ENCODE data around the gene KCNJ12.
"Not testable (repeated sequence)": the region's sequence is repeated elsewhere in the genome, so short reads cannot be mapped to it uniquely, and the experiment has no call there.

KCNJ12 gene

DNA sequence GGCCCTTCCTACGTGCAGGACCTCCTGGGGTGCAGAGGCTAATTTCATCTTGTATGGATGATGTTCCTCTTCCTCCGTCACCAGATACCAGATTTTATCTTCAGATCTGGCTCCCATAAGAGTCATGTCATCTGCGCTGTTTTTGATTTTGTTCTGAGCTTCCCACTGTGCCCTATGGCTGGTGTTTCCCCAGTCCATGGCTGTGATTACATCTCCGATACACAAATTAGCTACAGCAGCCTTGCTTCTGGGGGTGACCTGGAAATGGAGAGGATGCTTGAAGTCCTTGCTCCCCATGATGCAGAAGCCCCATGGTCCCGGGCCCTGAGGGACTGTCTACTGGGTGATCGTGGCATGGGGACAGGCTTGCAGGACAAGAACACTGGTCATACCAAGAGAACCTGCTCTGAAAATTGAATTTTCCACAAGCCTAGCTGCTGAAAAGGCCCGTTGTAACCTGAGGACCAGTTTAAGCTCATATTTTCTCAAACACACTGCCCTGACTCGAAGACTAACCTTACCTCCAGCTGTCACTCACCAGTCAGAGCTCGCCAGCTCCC is 69.0 kb downstream of the KCNJ12 start:
- DNase-seq (ENCODE audit: low read depth): no peak
- TF ChIP-seq, protein P1, sequence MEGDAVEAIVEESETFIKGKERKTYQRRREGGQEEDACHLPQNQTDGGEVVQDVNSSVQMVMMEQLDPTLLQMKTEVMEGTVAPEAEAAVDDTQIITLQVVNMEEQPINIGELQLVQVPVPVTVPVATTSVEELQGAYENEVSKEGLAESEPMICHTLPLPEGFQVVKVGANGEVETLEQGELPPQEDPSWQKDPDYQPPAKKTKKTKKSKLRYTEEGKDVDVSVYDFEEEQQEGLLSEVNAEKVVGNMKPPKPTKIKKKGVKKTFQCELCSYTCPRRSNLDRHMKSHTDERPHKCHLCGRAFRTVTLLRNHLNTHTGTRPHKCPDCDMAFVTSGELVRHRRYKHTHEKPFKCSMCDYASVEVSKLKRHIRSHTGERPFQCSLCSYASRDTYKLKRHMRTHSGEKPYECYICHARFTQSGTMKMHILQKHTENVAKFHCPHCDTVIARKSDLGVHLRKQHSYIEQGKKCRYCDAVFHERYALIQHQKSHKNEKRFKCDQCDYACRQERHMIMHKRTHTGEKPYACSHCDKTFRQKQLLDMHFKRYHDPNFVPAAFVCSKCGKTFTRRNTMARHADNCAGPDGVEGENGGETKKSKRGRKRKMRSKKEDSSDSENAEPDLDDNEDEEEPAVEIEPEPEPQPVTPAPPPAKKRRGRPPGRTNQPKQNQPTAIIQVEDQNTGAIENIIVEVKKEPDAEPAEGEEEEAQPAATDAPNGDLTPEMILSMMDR (conservative IDR thresholded peaks at IDR 0.05; ENCODE audit: low read depth, low read length): no peak
- H3K4me3 ChIP-seq (ENCODE audit: low read length): no peak overlapping the region

DNA sequence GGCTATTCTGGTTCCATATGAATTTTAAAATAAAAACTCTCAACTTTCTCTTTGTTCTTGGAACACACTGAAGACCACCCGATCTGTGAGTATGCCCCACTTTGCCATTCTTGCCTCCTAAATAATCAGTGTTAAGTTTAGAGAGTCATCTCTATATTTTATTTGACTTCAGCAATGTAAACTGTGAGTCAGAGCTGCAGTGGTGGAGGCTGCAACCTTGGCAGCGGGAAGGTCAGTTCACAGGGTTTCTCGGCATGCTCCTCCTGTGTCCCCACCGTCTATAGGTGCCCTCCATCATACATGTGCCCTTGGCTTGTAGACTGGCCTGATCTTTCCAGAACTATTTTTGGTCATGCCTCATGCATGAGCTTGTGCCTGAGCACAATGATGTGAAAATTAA is 71.4 kb downstream of the KCNJ12 start:
- H3K4me3 ChIP-seq (ENCODE audit: low read length); DNase-seq (ENCODE audit: low read depth): not testable (repeated sequence)

DNA sequence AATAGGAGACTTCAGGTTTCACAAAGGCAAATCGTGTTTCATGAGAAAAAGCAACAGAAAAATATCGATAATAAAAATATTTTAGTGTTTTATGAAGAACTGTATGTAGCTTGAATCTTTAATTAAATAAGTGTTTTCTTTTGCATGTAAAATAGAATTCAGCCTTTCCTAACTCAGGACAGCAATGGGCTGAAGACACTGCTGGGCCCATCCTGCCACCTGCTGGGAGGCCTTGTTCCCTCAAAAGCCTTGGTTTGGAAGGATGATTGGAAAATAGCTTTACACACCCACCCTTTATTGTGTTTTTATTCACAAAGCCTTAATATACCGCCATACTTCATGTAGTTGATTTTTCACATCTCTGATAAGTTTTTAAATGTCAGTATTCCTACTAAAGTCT is 73.7 kb downstream of the KCNJ12 start:
- not testable (repeated sequence) for DNase-seq (ENCODE audit: low read depth); H3K4me3 ChIP-seq (ENCODE audit: low read length)
- TF ChIP-seq, protein P1 (conservative IDR thresholded peaks at IDR 0.05; ENCODE audit: low read depth, low read length): peak; percentile 17

DNA sequence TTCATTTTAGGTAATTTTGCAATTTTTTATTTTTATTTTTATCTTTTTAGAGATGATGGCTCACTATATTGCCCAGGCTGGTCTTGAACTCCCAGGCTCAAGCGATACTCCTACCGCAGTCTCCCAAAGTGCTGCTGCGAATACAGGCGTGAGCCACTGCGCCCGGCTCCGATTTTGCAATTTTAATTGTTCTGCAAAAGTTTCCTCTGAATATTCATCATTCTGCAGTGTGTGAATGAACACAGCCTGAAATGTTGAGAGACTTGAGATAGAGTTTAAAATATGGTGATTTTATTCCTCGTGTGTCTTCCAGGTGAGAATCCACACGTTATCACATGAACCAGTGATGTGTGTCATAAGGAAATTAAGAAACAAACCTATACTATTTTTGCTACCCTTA is 75.8 kb downstream of the KCNJ12 start:
- no peak overlapping the region for H3K4me3 ChIP-seq (ENCODE audit: low read length)
- DNase-seq (ENCODE audit: low read depth): no peak
- TF ChIP-seq, protein P1 (conservative IDR thresholded peaks at IDR 0.05; ENCODE audit: low read depth, low read length): no peak

DNA sequence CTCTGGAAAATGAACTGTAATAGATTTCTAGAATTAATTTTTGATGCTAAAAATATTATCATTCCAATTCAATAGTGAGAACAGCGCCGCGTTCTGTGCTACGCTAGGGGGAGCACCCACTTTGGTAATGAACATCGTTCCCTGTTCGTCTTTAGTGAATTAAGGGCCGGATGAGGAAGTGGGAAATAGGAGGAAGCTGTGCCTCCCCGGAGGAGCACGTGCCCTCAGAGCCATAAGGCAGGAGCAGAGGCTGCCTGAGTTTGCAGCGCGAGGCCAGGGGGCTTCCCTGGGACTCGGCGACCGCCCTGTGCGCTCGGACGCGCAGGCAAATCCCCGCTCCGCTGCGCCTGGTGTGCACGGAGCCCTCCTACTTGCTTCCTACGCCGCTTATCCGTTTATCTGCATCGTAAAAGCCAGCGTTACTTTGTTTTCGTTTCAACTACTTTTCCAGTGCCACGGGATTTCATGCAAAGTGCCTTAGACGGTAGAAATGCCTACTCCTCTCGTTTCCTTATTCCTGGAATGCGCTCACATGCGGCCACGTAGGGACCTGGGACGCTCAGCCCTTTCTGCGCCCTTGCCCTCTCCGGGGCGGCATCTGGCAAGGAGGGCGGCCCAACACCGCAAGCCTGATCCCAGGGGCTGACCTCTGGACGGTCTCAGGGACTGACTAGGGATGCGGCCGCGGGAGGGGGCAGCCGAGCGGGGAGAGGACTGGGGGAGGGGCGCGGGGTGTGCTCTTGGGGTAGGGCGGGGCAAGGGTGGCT is 76.4 kb downstream of the KCNJ12 start:
- H3K4me3 ChIP-seq (ENCODE audit: low read length): peak overlapping the region; percentile 24
- TF ChIP-seq, protein P1 (conservative IDR thresholded peaks at IDR 0.05; ENCODE audit: low read depth, low read length): peak; percentile 76
- peak; percentile 17 for DNase-seq (ENCODE audit: low read depth)

DNA sequence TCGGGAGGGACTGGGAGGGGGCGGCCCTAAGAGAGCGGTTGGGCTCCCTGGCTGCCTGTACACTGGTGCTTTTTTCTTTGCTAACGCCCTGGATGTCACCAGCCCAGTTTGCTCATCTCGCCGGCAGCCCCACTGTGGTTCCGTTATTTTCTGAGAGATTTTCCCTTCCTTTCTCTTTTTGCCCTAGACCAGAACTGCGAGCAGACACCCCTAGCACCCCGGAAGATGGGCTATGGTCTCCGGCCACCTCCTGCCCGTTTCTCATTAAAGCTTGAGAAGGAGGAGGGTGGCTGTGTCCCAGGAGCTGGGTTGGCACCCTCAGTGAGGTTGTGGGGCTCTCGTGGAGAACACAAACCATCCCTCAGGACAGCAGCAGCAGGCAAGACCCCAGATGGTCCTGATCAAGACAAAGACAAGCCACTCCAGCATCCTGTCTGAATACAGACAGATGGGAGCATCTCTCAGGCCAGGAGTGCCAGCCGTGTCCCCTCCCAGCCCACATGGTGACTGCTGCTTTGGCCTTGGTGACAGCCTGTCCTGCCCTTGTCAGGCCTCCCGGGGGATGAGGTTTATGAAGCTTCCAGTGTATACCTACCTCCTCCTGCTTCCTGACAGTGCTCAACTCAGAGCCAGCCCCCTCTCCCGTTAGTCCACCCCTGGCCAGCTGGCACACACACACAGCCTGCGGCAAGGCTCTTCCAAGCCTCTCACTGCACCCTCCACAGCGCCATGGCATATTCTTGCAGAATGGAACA is 77.2 kb downstream of the KCNJ12 start:
- H3K4me3 ChIP-seq (ENCODE audit: low read length): no peak overlapping the region
- TF ChIP-seq, protein P1 (conservative IDR thresholded peaks at IDR 0.05; ENCODE audit: low read depth, low read length): no peak
- DNase-seq (ENCODE audit: low read depth): no peak

DNA sequence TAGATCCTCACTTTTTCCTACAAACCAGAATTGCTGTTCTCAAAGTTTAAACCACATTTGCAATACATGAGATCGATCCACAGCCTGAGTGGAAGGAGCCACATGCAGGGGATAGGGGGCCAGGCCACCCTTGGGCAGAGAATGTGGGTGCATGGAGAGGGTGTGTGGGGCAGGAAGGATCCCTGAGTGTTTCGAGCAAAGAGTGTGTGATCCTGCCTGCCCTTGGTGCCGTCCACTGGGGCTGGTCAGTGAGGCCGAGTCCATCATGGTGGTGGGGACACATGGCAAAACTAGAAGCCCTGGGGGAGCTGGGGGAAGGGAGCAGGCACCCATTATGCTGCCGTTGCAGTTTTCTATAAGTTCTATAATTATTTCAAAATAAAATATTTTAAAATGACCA is 77.8 kb downstream of the KCNJ12 start:
- DNase-seq (ENCODE audit: low read depth); H3K4me3 ChIP-seq (ENCODE audit: low read length): not testable (repeated sequence)

DNA sequence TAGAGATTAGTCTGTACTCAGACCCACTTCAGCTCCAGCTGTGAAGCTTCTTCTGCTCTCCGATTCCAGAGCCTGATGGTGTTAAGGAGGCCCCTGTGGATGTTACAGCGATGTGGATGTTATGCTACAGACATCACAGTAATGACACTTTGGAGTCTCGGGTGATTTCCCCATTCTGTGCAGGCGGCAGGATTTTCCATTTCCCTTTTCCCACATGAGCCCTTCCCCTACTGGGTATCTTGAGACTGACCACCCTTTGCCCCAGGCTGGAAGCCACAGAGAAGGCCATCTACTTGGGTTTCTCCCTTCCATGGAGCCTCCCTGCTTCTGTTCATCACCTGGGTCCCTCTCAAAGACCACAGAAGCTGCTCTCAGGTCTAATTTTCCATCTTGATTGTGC is 78.3 kb downstream of the KCNJ12 start:
- DNase-seq (ENCODE audit: low read depth): no peak
- TF ChIP-seq, protein P1 (conservative IDR thresholded peaks at IDR 0.05; ENCODE audit: low read depth, low read length): no peak
- no peak overlapping the region for H3K4me3 ChIP-seq (ENCODE audit: low read length)

All from retinal pigment epithelial cell (primary cell).